HG02759 (cell line): ENCODE results near the gene AMIGO3.

ENCODE experiments used
- ATAC-seq: cut with Tn5 transposase; IDR thresholded peaks from one replicate; pipeline ENCODE4 v1.9.1; 2021; ENCODE audit warnings: mild to moderate bottlenecking, moderate library complexity; ENCODE audit not compliant: unreplicated experiment

AMIGO3 gene

GRCh38 chr3:49671291-49672288 is 47.9 kb downstream of the AMIGO3 start:
- ATAC-seq, result no peak

GRCh38 chr3:49670940-49671290 is 48.6 kb downstream of the AMIGO3 start:
- no peak for ATAC-seq

GRCh38 chr3:49669352-49669751 is 50.1 kb downstream of the AMIGO3 start:
- ATAC-seq, result no peak

GRCh38 chr3:49668861-49669260 is 50.6 kb downstream of the AMIGO3 start:
- no peak for ATAC-seq

GRCh38 chr3:49668414-49668797 is 51.1 kb downstream of the AMIGO3 start:
- no peak for ATAC-seq

GRCh38 chr3:49667701-49668413 is 51.6 kb downstream of the AMIGO3 start:
- no peak for ATAC-seq
